ENCODE data around the gene AKR1E2. TPM values are rescaled to one million over a fixed set of nuclear protein-coding genes. Genes with fewer than 3 reads are reported as not detected.

AKR1E2 gene
- total and polyA plus RNA-seq, 9 of the 15 experiments (the other 6 are each of a cell fraction or from before 2014, with no cell fraction given), result 4.2 to 16.6 (median 9.8) TPM

- TF ChIP-seq REST (IDR thresholded peaks at IDR 0.05; ENCODE audit: borderline replicate concordance), result peak; percentile 98
- no peak for TF ChIP-seq REST (CRISPR knock-in tag; IDR thresholded peaks at IDR 0.05; ENCODE audit: low read depth)
- no peak for TF ChIP-seq AFF1 (IDR thresholded peaks at IDR 0.05; ENCODE audit: low read depth in 1 of 2, partially characterized antibody in 2 of 2)
- TF ChIP-seq FOXJ3 (CRISPR knock-in tag; IDR thresholded peaks at IDR 0.05), result no peak
- TF ChIP-seq MTA3 (IDR thresholded peaks at IDR 0.05; ENCODE audit: borderline replicate concordance), result 0 out of 2 replicates have a peak, but pooled peaks have one; percentile 30
- no peak for TF ChIP-seq PHTF2 (CRISPR knock-in tag; IDR thresholded peaks at IDR 0.05)
- no peak for TF ChIP-seq ZNF639 (CRISPR knock-in tag; conservative IDR thresholded peaks at IDR 0.05 in 1 of 2, IDR thresholded peaks at IDR 0.05 in 1 of 2)
- peak; percentile 92 for TF ChIP-seq CHAMP1 (IDR thresholded peaks at IDR 0.05)
These were observed 23.7 kb downstream of the AKR1E2 start (continued) for GRCh38 chr10:4849555-4850242.
